ENCODE data around the gene STX8.

Gene STX8

DNA sequence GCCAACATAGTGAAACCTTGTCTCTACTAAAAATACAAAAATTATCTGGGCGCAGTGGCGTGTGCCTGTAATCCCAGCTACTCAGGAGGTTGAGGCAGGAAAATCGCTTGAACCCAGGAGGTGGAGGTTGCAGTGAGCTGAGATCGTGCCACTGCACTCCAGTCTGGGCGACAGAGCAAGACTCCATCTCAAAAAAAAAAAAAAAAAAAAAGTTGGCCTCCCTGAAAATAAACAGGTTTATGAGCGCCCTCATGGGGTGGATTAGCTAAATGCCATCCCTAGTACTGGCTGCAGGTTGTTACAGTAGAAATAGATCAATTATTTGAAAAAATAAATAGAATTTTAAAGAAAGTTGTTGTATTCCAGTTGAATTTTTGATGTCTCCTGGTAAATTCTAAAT, 20.9 kb downstream of the STX8 start:
- DNase-seq = peak; percentile 3 to 22

- no peak for DNase-seq
Measured at GRCh38 chr17:9553596-9553995, 22.0 kb downstream of the STX8 start.

GRCh38 chr17:9553181-9553580, 22.4 kb downstream of the STX8 start:
- DNase-seq = no peak

GRCh38 chr17:9549215-9549614, 26.4 kb downstream of the STX8 start:
- no peak for DNase-seq

DNA sequence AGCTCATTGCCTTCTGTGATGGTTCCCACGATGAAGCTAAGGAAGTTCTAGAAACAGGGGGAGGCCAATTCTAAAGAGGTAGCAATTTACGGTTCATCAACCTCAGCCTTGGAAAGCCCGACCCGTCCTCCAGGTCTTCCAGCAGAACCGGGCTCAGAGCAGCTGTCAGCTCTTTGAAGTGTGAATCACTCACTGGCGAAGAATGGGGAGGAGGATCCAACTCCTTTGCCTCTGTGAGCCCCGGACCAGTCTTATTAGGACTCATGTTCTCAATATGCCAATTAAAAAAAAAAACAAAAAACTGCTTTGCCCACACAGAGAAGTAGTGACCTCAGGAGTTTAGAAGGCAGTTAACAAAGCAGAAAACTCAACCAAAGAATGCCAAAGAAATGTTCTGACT, 31.4 kb downstream of the STX8 start:
- DNase-seq = no peak

- no peak for DNase-seq
Measured at GRCh38 chr17:9541718-9542117, 33.9 kb downstream of the STX8 start.

DNA sequence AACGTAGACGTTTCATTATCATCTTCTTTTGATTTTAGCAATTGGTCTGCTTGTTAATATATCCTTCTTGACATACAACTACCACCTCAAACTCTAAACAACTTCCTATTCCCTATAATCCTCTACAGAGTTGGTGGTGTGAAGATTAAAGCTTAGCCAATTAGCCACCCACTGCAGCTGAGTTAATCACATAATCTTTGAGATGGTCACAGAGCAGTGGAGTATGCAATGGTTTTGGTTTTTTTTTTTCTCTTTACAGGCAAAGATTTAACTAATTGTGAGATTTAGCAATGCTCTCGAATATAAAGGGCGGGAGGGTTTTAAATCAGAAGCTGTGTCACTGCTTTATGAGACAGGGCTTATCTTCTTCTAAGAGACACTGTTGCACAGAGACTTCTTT, 37.0 kb downstream of the STX8 start:
- no peak for DNase-seq

GRCh38 chr17:9537177-9537776, 38.3 kb downstream of the STX8 start:
- no peak for DNase-seq

DNA sequence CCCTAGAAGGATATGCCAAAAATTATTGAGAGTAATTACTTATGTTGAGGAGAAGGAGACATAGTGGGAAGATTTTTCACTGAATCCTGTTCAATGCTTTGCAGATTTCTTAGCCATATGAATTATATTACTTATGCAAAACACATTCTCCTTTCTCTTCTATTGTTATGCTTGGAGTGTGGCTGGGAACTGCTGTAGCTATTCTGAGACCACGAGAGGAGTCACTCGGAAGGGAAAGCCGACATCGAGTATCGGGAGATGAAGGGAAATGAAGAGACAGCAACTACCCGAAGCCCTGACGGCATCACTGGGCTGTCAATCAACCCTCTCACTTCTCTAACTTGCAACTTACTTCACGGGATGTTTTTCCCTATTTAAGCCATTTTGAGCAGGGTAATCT, 39.6 kb downstream of the STX8 start:
- no peak for DNase-seq

DNA sequence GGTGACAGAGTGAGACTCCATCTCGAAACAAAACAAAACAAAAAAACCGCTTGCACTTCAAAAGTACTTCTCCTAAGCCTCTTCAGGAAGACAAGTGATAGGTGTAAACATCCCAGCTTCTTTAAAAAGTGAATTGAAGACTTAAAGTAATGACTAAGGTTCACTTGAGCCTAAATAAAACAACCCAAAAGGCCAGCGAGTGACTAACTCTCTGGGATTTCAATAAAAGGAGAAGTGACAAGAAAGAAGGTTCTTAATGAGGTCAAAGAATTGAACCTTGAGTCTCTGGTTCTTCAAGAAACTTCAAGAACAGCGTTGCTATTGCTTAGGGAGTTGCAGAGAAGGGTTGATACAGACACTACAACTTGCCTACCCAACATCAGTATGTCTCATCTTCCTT, 42.2 kb downstream of the STX8 start:
- no peak for DNase-seq

DNA sequence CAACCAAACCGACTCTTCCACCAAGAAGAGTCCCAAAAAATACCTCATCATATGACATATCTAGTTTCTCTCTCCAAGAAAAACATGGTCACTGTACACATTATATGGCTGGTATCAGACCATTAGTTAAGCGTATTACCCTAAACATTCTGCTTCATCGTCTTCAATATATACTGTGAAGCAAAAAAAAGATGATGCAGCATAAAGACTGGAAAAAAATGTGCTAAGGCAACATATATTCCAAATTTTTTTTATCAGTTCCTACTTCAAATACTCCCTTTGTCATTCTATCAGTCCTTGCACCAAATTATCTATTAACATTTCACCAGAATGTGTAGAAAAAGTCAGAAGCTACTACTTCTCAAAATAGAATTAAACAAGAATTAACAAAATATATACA, 42.9 kb downstream of the STX8 start:
- DNase-seq = no peak

- DNase-seq = no peak
Measured at GRCh38 chr17:9531034-9531433, 44.6 kb downstream of the STX8 start.

DNA sequence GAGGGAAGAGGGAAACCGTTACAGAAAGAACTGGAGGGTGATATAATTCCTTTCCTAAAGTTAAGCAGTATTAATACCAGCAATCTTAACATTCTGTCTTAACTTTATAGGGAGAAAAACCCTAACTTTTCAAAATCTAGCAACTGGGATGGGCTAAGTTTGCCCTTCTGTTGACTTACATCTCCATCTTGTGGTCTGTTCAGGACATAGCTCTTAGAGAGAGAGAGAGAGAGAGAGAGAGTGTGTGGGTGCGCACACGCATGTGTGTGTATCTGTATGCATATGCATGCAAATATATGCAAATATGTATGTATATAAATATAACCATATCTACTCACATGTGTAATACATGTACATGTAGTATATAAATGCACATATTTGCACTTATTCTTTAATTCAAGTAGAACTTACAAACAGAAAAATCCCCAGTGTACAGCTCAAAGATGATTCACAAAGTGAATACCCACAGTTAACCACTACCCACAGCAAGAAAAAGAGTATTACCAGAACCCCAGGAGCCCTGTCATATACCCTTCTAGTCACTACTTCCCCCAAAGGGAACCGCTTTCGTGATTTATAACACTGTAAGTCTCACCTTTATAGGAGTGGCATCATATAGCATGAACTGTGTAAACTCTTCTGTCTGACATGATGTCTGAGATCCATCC, 46.5 kb downstream of the STX8 start:
- DNase-seq = peak; percentile 13 to 31

DNA sequence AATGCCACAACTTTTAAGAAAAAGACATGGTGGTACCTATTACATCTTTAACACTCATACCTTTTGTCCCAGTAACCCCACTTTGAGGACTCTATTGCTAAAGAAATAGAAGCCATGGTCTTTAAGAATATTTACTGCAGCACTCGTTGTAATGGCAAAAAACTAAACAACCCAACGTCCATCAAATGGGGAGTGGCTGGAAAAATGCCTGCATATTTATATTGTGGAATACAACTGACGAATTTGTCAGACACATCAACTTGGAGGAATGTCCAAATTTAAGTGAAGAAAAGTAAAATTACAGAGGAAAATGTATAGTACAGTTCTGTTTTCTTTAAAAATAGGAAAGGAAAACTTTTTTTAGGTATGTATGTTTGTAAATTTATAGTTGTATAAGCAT, 47.8 kb downstream of the STX8 start:
- DNase-seq = no peak

DNA sequence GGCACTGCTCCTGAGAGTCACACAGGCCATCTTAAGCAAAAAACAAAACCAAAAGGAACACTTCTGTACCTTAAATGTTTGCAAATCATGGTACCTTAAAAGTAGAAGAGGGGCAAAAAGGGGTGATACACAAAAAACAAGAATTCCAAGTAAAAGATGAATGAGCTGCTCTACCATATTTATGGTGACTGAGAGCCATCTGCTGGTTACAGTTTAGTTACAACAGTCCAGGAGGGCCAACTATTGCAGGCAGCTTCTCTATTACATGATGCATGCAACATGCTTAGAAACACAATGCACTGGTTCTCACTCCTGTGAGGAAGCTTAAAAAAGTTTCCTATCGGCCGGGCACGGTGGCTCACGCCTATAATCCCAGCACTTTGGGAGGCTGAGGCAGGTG, 53.5 kb downstream of the STX8 start:
- DNase-seq = peak; percentile 32 to 35

GRCh38 chr17:9521062-9521461, 54.6 kb downstream of the STX8 start:
- DNase-seq = no peak

GRCh38 chr17:9520649-9521048, 55.0 kb downstream of the STX8 start:
- DNase-seq = no peak

DNA sequence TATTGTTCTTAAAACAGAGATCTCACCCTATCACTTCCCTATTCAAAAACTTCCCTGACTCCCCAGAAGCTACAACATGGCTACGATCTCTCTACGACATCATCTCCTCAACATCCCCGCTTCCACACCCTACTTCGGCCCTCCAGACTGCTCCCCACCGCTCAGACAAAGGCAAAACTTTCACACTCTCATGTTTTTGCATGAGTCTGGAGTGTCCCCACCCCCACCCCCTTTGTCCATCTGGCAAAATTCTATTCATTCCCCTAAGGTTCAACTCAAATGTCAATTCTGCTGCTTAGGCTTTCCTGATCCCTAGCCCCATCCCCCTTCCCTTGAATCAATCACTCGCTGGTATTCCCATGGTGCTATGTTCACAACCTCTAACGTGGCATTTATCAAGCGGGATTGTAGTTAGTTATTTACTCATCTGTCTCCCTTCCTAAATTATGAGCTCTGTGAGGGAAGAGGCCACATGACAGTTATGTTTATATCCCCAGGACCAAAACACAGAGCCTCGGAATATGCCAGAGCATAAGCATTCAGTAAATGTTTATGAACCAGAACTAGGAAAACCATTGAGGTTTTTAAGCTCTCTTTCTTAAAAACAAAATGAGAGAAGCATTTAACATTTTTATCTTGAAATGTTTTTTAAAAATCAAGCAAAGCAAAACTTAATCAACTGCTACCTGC, 55.9 kb downstream of the STX8 start:
- no peak for DNase-seq

DNA sequence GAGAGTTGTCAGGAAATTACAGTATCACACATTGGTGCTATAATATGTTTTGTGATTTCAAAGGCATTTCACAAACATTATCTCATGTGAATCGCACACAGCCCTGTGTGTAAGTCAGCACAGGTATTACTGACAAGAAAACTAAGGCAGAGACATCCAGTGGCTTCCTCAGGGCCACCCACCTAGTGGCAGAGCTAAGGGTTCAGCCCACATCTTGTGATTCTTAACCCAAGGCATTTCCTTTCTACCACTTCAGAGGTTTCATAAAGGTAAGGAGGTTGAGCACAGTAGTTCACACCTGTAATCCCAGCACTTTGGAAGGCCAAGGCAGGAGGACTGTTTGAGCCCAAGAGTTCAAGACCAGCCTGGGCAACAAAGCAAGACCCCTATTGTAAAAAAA, 58.2 kb downstream of the STX8 start:
- no peak for DNase-seq

DNA sequence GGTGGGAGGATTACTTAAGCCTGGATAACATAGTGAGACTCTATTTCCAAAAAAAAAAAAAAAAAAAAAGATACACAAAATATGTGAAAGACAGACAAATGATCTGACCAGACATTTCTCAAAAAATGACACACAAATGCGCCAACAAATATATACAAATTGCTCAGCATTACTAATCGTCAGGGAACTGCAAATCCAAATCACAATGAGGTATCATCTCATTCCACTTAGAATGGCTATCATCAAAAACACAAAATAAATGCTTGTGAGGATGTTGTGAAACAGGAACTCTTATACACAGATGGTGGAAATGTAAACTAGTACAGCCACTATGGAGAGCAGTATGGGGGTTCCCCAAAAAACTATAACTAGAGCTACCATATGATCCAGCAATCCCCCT, 62.4 kb downstream of the STX8 start:
- no peak for DNase-seq

GRCh38 chr17:9512323-9513168, 63.1 kb downstream of the STX8 start:
- DNase-seq = no peak

DNA sequence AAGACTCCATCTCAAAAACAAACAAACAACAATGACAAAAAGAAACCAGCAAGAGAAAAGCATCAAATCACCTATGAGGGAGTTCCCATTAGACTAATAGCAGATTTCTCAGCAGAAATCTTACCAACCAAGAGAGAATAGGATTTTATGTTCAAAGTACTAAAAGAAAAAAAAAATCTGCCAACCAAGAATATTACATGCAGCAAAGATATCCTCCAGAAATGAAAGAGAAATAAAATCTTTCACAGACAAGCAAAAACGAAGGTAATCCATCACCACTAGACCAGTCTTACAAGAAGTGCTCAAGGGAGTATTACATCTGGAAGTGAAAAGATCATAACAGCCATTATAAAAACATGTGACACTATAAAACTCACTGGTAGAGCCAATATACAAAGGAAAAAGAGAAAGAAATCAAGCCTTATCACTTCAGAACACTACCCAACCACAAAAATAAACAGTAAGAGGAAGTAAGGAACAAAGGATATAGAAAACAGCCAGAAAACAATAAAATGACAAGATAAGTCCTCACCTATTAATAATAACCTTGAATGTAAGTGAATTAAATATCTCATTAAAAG, 66.3 kb downstream of the STX8 start:
- DNase-seq = no peak

DNA sequence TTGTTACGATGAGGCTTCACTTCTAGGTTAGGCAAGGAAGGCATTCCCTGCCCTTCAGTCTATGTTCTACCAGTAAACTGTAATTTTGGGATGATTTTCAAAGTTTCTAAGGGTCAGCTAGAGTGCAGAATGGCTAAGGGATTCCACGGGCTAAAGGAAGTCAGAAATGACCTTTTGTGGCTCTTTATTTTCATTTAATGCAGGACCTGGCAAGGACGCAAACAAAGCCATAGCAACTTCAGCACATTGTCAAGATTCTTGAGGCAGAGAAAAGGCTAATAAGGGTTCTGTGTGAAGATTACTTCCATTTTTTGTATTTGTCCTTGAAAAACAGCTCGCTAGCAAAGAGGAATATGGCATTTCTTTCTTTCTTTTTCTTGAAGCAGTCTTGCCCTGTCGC, 76.6 kb downstream of the STX8 start:
- DNase-seq = no peak
